Activated CD8-positive, alpha-beta memory T cell treated with anti-CD3 and anti-CD28 coated beads, Interleukin-2, amount 50 U/mL, for 24 hours (primary cell): ENCODE results near the gene COL15A1.

Experiments
- DNase-seq: peaks from one replicate; pipeline ENCODE4 v3.0.0-alpha.2; 2020; ENCODE audit errors: extremely low read depth

Gene COL15A1

DNA sequence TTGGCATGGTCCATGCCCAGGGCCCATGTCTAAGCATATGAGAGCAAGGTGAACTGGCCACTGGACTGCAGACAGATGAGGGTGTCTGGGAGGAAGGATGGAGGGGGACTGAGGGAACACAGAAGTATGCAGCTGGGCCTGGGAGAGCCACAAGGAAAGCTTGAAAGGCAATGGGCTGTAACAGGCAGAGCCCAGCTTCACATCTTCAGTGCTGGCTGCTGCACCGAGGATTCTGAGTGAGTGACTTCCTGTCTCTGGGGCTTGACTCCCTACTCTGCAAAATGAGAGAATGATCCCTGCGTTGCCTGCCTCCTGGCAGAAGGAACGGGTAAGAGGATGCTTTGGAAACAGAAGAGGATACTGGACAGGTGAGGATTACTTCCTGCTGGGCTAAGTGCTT is 29.0 kb downstream of the COL15A1 start:
- DNase-seq = no peak

- DNase-seq = no peak
Measured at GRCh38 chr9:98973171-98973570, 29.5 kb downstream of the COL15A1 start.

DNA sequence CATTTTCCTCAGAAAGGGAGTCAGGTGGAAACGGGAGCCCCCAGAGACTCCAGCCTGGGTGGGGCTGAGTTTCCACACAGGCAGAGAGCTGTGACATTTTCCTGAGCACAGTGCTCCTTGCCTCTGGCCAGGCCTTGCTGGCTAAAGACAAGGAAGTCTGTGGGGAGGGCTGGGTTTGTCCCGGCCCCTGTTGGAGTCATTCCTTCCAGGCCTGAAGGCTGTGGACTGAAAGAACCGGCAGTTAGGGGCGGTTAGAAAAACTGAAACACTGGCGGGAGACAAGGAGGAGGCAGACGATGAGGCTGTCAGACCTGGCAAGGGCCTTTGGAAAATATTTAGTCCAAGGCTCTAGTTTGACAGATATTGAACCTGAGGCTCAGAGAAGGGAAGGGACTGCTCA is 29.9 kb downstream of the COL15A1 start:
- no peak for DNase-seq

DNA sequence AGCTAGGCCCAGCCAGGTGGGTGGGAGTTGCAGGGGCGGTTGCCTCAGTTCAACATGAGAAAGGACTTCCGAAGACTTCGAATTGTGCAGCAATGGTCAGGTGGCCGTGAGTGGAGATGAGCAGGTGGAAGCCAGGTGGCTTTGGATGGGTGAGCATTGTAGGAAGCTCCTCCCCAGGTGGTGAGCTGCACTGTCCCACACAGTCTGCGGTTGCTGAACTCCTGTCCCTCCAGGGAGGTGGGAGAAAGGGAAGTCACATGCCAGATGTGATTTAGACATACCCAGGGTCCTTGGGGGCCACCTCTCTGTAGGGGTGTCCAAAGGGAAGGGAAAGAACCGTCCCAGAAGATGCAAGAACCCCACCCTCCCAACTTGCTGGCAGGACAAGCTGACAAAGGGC is 30.4 kb downstream of the COL15A1 start:
- no peak for DNase-seq

DNA sequence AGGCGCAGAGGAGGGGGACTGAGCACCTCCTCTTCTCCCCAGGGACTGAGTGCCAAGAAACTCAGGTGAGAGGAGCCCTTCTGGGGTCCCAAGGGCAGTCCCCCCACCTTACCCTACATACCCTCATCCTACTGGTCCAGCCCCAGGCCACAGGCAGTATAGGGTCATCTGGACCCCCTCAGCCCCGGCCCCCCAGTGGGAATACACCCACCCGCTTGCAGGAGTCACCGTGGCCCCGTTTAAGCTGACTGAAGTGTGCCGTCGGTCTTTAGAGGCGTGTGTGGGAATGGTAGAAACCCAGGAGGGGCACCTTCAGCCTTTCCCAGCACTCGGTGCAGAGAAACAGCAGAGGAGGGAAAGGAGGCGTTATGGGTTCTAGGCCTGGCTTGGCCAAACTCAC is 30.8 kb downstream of the COL15A1 start:
- DNase-seq = no peak

- peak; percentile 30 for DNase-seq
Measured at GRCh38 chr9:98974994-98975712, 31.4 kb downstream of the COL15A1 start.

DNA sequence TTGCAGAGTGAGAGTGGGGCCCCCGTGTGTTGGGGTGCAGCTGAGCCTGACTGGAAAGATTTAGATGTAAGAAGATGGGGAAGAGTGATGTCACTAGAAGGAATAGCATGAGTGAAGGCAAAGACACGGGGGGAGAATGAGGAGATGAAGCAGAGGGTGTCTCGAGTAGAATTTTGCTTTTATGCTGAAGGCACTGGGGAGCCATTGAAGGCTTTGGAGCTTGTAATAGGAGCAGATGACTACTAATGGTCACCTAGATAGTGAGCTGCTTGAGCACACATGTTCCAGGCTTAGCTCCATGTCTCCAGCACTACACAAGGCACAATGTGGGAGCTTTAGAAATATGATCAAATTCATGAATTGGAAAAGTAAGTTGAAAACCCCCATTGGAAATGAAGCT is 32.1 kb downstream of the COL15A1 start:
- no peak for DNase-seq

- DNase-seq = no peak
Measured at GRCh38 chr9:98977246-98977714, 33.6 kb downstream of the COL15A1 start.

- DNase-seq = no peak
Measured at GRCh38 chr9:98977813-98978212, 34.1 kb downstream of the COL15A1 start.

DNA sequence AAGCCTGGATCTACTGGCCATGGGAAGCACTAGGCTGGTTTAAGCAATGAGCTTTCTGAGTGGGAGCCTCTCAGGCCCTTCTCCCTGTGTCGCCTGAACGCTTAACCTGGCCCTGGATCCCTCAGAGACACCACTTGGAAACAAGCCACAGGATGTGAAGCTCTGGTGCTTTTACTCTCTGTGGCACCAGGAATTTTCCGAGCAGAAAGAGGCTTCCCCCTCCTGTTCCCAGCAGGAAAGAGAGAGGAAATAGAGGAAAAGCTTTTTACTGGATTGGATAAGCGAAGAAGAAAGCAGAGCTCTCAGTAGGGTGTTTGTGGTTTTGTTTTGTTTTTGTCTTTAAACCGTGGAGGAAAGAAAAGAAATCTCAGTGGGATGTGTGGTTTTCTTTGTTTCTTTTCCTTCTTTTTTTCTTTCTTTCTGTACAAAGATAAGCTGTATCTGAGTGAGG is 34.5 kb downstream of the COL15A1 start:
- no peak for DNase-seq

GRCh38 chr9:98980291-98980690 is 36.6 kb downstream of the COL15A1 start:
- DNase-seq = no peak

DNA sequence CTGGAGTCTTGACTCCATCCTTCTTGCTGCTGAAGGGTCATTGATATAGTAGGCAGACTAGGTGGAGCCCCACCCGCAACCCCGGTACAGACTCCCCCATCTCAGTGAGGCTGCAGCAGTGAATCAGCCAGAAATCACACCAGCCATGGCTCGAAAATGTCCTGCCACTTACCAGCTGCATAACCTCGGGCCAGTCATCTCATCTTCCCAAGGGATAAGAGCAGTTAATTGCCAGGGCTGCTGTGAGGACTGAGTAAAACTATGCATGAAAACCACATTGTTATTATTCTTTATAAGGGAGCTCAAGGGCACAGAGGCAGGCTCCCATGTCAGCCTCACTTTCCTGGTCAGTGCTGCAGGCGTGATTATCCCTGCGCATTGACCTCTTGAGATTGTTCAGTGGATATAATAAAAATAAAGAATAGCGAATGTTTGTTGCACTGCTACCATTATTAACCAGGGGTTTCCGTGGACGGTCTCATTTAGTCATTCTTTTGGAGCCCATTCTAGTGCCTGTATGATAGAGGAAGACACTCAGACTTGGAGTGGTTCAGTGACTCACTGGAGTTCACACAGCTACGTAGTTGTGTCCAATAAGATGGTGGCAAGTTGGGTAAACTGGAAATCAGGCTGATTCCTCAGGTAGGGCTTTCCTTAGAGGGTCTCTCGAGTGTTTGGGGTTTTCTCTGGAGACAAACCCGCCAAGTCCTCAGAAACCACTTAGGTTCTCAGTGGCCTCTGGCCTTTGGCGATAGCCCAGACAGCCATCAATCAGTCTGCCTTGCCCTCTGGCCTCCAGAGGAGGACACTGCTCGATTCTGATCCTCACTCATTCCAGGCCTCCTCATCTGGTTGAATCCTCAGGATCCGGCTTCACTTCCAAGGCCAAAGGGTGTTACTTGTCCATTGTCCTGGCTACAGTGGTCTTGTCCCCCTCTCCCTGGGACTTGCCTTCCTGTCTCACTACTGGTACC is 39.9 kb downstream of the COL15A1 start:
- no peak for DNase-seq

- DNase-seq = no peak
Measured at GRCh38 chr9:98985596-98985995, 41.9 kb downstream of the COL15A1 start.

DNA sequence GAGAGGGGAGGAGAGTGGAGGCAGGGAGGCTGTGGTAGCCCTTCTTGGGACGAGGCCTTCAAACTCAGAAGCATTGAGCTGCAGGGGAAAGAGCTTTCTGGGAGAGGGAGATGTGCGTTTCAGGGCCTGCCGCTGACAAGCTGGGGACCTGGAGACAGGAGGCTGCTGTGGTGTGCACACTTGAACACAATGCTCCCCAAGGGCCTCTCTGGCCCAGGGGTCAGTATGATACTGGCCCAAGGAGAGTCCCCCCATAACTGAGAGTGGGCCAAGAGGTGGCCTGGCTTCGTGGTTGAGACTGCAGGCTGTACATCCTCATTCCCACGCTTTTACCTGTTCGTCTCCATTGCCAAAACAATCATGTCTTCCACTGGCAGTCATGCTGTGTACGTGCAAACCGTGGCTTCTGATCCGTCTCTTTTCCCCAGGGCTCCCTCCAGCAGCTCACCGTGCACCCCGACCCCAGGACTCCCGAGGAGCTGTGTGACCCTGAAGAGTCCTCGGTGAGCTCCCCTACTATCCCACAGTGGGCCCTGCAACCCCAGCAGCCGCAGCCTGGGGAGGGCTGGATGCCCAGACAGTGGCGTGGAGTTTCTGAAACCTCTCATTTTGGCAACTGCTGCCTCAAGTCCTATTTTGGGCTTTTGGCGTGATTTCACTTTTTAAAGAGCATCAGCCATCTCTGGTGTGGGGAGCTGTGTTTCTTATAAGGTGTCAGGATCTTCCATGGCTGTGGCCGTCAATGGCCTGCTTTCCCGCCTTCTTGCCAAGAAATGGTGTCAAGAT is 43.4 kb downstream of the COL15A1 start:
- no peak for DNase-seq

- DNase-seq = no peak
Measured at GRCh38 chr9:98989036-98990000, 45.6 kb downstream of the COL15A1 start.

GRCh38 chr9:98990181-98990870 is 46.6 kb downstream of the COL15A1 start:
- DNase-seq = no peak

DNA sequence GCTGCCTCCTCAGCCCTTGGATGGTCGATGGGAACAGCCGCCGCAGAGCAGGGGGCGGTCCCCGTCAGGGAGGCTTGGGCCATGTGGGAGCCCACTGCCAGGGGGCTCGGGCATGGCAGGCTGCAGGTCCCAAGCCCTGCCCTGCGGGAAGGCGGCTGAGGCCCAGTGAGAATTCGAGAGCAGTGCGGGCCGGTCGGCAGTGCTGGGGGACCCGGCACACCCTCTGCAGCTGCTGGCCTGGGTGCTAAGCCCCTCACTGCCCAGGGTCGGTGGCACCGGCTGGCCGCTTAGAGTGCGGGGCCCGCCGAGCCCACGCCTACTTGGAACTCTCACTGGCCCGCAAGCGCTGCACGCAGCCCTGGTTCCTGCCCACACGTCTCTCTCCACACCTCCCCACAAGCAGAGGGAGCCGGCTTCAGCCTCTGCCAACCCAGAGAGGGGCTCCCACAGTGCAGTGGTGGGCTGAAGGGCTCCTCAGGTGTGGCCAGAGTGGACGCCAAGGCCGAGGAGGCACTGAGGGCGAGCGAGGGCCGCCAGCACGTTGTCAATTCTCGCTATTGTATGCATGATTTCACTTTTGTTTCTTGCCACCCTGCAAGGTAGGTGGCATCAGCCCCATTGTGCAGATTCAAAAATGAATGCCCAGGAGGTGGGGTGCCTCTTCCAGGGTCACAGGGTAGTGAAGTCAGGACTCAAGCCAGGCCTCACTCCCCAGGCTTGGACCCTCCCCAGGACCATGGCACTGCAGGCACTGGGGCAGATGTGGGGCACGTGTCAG is 48.6 kb downstream of the COL15A1 start:
- DNase-seq = no peak

- DNase-seq = no peak
Measured at GRCh38 chr9:98992885-98993569, 49.3 kb downstream of the COL15A1 start.

DNA sequence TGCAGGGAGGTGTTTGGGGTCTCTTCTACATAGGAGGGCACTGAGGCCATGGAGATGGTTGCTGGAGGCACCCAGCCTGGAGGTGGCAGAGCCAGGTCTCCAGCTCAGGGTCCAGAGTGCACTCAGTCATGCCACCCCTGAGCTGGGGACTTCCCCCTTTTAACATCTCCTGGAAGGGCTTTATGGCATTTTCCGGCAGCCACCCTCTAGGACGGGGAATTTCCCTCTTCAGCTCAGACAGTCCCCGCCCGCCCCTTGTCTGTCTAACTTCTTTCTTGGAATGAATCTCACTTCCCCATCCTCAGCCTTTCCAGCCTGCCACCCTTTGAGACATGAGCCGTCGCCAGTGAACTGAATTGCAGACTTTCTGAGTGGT is 49.9 kb downstream of the COL15A1 start:
- no peak for DNase-seq
